Prostate gland (tissue), 2 donors: ENCODE results near the gene SORBS2. TPM values are rescaled to one million over a fixed set of nuclear protein-coding genes. Genes with fewer than 3 reads are reported as not detected.
A peak's percentile ranks its signal among the peaks of the same experiment; 100 is the strongest.

Experiments
- DNase-seq: peaks from one replicate; pipeline ENCODE4 v3.0.0-alpha.2; 2019; ENCODE audit warnings: low spot score
- H3K27ac ChIP-seq, 2 donors: fragments of 200-600 bp; sonication (generic); 2 replicates each; pipeline ENCODE4 v1.5.1; 2017 to 2019
- H3K27me3 ChIP-seq: fragments of 200-600 bp; sonication (generic); replicated peaks from 2 replicates; pipeline ENCODE4 v1.5.1; 2019; ENCODE audit not compliant: insufficient read depth
- H3K36me3 ChIP-seq, 2 donors: fragments of 200-600 bp; sonication (generic); 1 replicate in 1 of 2; 2 replicates in 1 of 2; pipeline versions ENCODE4 v1.5.1 to v1.8.1; 2017 to 2019
- H3K4me1 ChIP-seq: fragments of 200-600 bp; sonication (generic); replicated peaks from 2 replicates; pipeline ENCODE4 v1.5.1; 2019
- H3K4me3 ChIP-seq, 2 donors: fragments of 200-600 bp; sonication (generic); 2 replicates each; pipeline ENCODE4 v1.5.1; 2017 to 2019
- H3K9me3 ChIP-seq: fragments of 200-600 bp; sonication (generic); 2 replicates; pipeline ENCODE4 v1.5.1; 2017
- POLR2A ChIP-seq: fragments of 450-650 bp; IDR thresholded peaks from one replicate; pipeline ENCODE4 v1.6.1; 2016; ENCODE audit warnings: antibody characterized with exemption, mild to moderate bottlenecking
- POLR2AphosphoS5 ChIP-seq: sonication (generic); formaldehyde crosslinking; IDR thresholded peaks from one replicate; pipeline ENCODE4 v1.6.1; 2017; ENCODE audit warnings: antibody characterized with exemption
- WGBS: methylation state at CpG from one replicate; pipeline ENCODE4 v1.1.5; 2018; 5-methylcytosine and 5-hydroxymethylcytosine counted together
- intact Hi-C: fragments of 100-400 bp; cut with DNase I; formaldehyde crosslinking; loops from one replicate; pipeline ENCODE4 v1.14.2; 2022
- total RNA-seq, 2 donors: library from RNA; depleted of rRNA; stranded (reverse); fragments of >200 nt; gene quantifications; one replicate each; pipeline ENCODE4 v1.1.0, GENCODE V29; 2016
- TF ChIP-seq, protein P1 (sequence below), 4 experiments: fragments of 200-600 bp in 2 of 4; fragments of 450-650 bp in 2 of 4; sonication (generic) in 2 of 4; IDR thresholded peaks; 1 replicate in 3 of 4; 2 replicates in 1 of 4; pipeline ENCODE4 v1.5.1; 2016 to 2019; ENCODE audit warnings: antibody characterized with exemption in 4 of 4, mild to moderate bottlenecking in 2 of 4, moderate library complexity in 2 of 4

Gene SORBS2
- total RNA-seq, 2 donors from 2014 or later, result 175 to 242 TPM

DNA sequence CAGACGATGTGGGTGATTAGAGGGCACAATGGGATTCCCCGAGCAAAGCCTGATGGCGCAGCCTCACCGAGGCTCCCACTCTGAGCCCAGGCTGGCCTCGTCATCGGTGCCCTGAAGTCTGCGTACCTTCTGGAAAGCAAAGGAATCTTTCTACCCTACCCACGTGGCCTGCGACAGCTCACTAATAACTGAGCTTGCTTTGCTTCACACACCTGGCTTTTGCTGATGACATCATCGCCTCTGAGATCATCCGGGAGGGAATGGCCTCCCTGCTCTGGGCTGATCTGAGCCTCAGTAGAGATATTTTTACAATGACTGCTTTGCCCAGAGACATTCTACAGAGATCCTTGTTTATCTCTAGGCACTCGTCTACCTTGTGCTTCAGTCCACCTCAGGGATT lies 231.3 kb downstream of the SORBS2 start:
- no peak for DNase-seq

DNA sequence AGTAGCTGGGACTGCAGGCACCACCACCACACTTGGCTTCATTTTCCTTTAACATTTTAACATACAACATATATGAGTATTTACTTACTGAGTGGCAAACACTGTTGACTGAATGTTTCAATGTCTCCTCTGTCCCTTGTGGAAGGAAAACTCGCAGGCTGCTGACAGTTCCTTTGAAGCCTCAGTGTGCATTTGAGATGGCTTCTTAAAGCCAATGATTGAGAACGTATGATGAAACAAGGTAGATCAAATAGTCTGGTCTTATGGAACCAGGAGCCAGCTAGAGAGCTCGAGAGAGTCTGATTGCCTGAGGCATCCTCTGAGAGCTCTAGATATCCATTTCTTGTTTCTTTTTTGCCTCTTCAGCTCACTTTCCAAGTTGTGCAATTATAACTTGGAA lies 233.7 kb downstream of the SORBS2 start:
- Histone ChIP-seq H3K4me1 (no peaks in the 10 kb centered on the region), H3K27me3 (no peaks in the 10 kb centered on the region), H3K4me3 (no peak overlapping the region), H3K9me3 (no peaks in the 10 kb centered on the region), H3K36me3 (no peaks in the 10 kb centered on the region), H3K27ac (no peak overlapping the region)
- intact Hi-C loops, result no loop called here
- TF ChIP-seq, protein P1, sequence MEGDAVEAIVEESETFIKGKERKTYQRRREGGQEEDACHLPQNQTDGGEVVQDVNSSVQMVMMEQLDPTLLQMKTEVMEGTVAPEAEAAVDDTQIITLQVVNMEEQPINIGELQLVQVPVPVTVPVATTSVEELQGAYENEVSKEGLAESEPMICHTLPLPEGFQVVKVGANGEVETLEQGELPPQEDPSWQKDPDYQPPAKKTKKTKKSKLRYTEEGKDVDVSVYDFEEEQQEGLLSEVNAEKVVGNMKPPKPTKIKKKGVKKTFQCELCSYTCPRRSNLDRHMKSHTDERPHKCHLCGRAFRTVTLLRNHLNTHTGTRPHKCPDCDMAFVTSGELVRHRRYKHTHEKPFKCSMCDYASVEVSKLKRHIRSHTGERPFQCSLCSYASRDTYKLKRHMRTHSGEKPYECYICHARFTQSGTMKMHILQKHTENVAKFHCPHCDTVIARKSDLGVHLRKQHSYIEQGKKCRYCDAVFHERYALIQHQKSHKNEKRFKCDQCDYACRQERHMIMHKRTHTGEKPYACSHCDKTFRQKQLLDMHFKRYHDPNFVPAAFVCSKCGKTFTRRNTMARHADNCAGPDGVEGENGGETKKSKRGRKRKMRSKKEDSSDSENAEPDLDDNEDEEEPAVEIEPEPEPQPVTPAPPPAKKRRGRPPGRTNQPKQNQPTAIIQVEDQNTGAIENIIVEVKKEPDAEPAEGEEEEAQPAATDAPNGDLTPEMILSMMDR (IDR thresholded peaks at IDR 0.05), result no peak
- 83% methylated on average over 3 of the region's 3 CpGs for WGBS
- no peak for DNase-seq

More for the DNA sequence above, 231.3 kb downstream of the SORBS2 start:
- intact Hi-C loops, result no loop called here
- Histone ChIP-seq H3K4me1 (no peaks in the 10 kb centered on the region), H3K4me3 (no peak overlapping the region), H3K27me3 (no peaks in the 10 kb centered on the region), H3K9me3 (no peaks in the 10 kb centered on the region), H3K27ac (no peak overlapping the region), H3K36me3 (no peaks in the 10 kb centered on the region)
- TF ChIP-seq, protein P1 (IDR thresholded peaks at IDR 0.05), result no peak
- WGBS, result 93% methylated on average over 12 of the region's 12 CpGs

DNA sequence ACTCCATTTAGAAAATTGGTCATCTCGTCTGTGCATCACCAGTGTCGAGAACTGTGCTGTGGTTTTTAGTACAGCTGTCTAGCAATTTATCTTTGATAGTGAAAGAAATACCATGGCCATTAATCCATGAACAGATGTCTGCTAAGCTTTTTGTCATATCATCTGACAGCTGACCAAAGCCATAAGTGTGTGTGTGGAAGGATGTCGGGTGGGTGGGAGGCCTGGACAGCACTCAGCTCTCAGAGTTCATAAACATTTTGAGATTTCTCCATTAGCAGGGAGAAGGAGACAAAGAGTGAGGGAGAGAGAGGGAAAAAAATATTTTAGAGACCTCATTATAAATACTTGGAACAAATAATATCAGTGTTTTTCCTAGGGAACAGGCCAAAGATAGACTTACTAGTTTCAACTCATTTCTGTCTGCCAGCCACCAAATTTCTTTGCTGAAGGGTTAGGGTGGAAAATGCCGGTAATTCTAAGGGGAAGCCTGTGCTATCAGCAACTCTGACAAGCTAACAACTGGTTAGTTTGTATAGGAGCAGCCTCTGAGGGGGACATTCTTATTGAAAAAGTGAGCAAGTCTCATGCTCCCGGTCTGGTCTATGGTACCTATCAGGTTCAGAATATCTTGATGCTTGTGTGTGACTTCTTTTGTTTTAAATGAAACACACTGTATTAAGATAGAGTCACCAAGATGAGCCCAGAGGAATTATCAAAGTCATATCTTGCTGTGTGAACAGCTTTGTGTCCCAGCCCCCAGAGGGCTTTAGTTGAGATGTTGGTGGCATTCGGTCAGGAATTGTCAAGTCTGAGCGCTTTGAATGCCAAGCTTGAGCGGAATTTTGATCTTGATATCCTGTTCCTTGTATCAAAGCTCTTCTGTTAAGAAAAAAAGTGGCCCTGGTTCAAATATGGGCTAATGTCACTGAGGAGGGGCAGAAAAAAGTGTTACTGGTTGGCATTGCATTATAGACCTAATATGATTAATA lies 234.7 kb downstream of the SORBS2 start:
- no peak overlapping the region for H3K4me3 ChIP-seq
- intact Hi-C loops, result no loop called here
- H3K4me1 ChIP-seq, result no peaks in the 10 kb centered on the region
- no peaks in the 10 kb centered on the region for H3K27me3 ChIP-seq
- peak overlapping the region in 1 of 2 donors; percentile 16 for H3K27ac ChIP-seq
- no peaks in the 10 kb centered on the region for H3K36me3 ChIP-seq
- no peak for DNase-seq
- TF ChIP-seq POLR2A (no peak), POLR2AphosphoS5 (no peak)
- TF ChIP-seq, protein P1 (IDR thresholded peaks at IDR 0.05), result no peak
- WGBS, result 77% methylated on average over 8 of the region's 8 CpGs
- H3K9me3 ChIP-seq, result no peaks in the 10 kb centered on the region

DNA sequence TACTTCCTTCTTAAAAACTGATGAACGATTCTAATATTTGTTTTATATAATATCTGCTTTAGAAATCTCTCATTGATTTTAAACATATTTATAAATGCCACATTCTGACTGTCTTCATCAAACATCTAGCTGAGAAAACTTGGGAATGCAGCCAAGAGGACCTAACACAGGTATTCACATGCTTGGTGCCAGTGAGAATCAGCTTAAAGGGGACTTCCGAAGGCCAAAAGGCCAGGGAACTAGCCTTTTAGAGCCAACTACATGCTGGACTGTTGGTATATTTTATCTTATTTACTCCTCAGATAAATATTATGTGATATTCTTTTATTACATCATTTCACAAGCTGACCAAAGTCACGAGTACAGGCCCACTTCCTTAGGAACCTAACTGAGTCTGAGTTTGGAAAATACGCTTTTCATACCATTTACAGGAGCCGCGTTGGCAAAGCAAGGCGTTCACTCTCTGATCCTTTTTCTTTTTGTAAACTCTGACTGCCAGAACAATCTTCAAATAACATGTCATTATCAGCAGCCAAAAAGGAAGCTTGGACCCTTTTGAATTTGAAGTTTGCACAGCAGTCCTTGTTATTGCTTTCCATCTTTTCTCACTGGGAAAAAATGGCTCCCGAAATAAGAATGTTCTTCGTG lies 235.6 kb downstream of the SORBS2 start:
- no peaks in the 10 kb centered on the region for H3K27me3 ChIP-seq
- H3K36me3 ChIP-seq, result no peaks in the 10 kb centered on the region
- no peak overlapping the region for H3K4me3 ChIP-seq
- TF ChIP-seq POLR2AphosphoS5 (no peak), POLR2A (no peak)
- TF ChIP-seq, protein P1 (IDR thresholded peaks at IDR 0.05), result no peak
- DNase-seq, result no peak
- WGBS, result 44% methylated on average over 9 of the region's 9 CpGs
- intact Hi-C loops, result no loop called here
- no peaks in the 10 kb centered on the region for H3K4me1 ChIP-seq
- peak overlapping the region in 1 of 2 donors; percentile 16 for H3K27ac ChIP-seq
- H3K9me3 ChIP-seq, result no peaks in the 10 kb centered on the region
